CD4-positive, alpha-beta T cell treated with Interleukin-12 subunit alpha and Interleukin-12 subunit beta, for 1 hour (primary cell): ENCODE results near the gene CTXN3.

Source experiments
- DNase-seq: peaks from one replicate; pipeline ENCODE4 v3.0.0-alpha.2; 2020

Gene CTXN3

GRCh38 chr5:127700237-127700766 lies 51.4 kb downstream of the CTXN3 start:
- DNase-seq, result no peak

- no peak for DNase-seq
These were observed 53.6 kb downstream of the CTXN3 start for GRCh38 chr5:127702434-127702833.

GRCh38 chr5:127702926-127703561 lies 54.2 kb downstream of the CTXN3 start, which contains the start of gene CCDC192:
CCDC192 (plus strand) TSS chr5:127703391; CDS start chr5:127703446, 55 bp downstream.
- no peak for DNase-seq

- no peak for DNase-seq
These were observed 56.4 kb downstream of the CTXN3 start for GRCh38 chr5:127705120-127705892.

- no peak for DNase-seq
These were observed 57.8 kb downstream of the CTXN3 start for GRCh38 chr5:127706691-127707090.

- DNase-seq, result no peak
These were observed 58.3 kb downstream of the CTXN3 start for GRCh38 chr5:127707209-127707608.
